ENCODE results near the gene PROX2. TPM values are rescaled to one million over a fixed set of nuclear protein-coding genes. Genes with fewer than 3 reads are reported as not detected.

PROX2 gene
- polyA plus RNA-seq, 3 donors = 0.03 TPM; not detected in 2

- no peak for TF ChIP-seq CTCF (IDR thresholded peaks at IDR 0.05)
- DNase-seq = no peak
- no peaks in the 10 kb centered on the region for H3K36me3 ChIP-seq (replicated peaks in 1 of 2; ENCODE audit: control insufficient read depth in 1 of 2, insufficient read depth in 2 of 2, low read length in 2 of 2)
- no peak overlapping the region for H3K4me3 ChIP-seq (replicated peaks in 1 of 3; ENCODE audit: low read depth in 2 of 3, low read length in 3 of 3)
- no peaks in the 10 kb centered on the region for H3K9me3 ChIP-seq (replicated peaks in 1 of 2; ENCODE audit: control insufficient read depth in 1 of 2, insufficient read depth in 1 of 2, low read length in 2 of 2)
- H3K4me1 ChIP-seq (ENCODE audit: control insufficient read depth in 1 of 2, insufficient read depth in 2 of 2, low read length in 2 of 2) = no peaks in the 10 kb centered on the region
- WGBS (ENCODE audit: insufficient coverage) = 80% methylated on average over 5 of the region's 7 CpGs
- Mint-ChIP-seq H3K4me1 (peaks cover 7% of the 10 kb centered on the region), H3K27me3 (ENCODE audit: low read depth in 3 of 3) (peaks cover 0 to 6% (median 0%) of the 10 kb centered on the region in 3 donors), H3K27ac (no peak overlapping the region), H3K36me3 (no peaks in the 10 kb centered on the region), H3K9me3 (no peaks in the 10 kb centered on the region), H3K4me3 (no peak overlapping the region)
- H3K27ac ChIP-seq (ENCODE audit: low read depth in 1 of 2, low read length in 2 of 2) = no peak overlapping the region
- H3K79me2 ChIP-seq (ENCODE audit: insufficient read depth, low read length) = no peaks in the 10 kb centered on the region
- H3K4me2 ChIP-seq (replicated peaks; ENCODE audit: extremely low read depth, low read length, poor library complexity, severe bottlenecking) = no peak overlapping the region
- H2AFZ ChIP-seq (ENCODE audit: insufficient read depth, low read depth, low read length, poor library complexity, severe bottlenecking) = no peak overlapping the region
- H4K20me1 ChIP-seq (ENCODE audit: insufficient read depth, low read length) = no peaks in the 10 kb centered on the region
- H3K9ac ChIP-seq (ENCODE audit: insufficient read depth, low read length, poor library complexity, severe bottlenecking) = no peak overlapping the region
- no peaks in the 10 kb centered on the region for H3K27me3 ChIP-seq (ENCODE audit: control insufficient read depth in 2 of 2, insufficient read depth in 2 of 2, low read length in 2 of 2)
- intact Hi-C loops (cut with micrococcal nuclease) = no loop called here
These were observed 20.9 kb downstream of the PROX2 start for GRCh38 chr14:74855021-74855420.

- no peak overlapping the region for H3K9ac ChIP-seq (ENCODE audit: insufficient read depth, low read length, poor library complexity, severe bottlenecking)
- peaks cover 0 to 6% (median 0%) of the 10 kb centered on the region in 3 donors for H3K27me3 Mint-ChIP-seq (ENCODE audit: low read depth in 3 of 3)
- H3K79me2 ChIP-seq (ENCODE audit: insufficient read depth, low read length) = no peaks in the 10 kb centered on the region
- intact Hi-C loops (cut with micrococcal nuclease) = no loop called here
- H3K4me2 ChIP-seq (replicated peaks; ENCODE audit: extremely low read depth, low read length, poor library complexity, severe bottlenecking) = no peak overlapping the region
- H3K27ac ChIP-seq (ENCODE audit: low read depth in 1 of 2, low read length in 2 of 2) = no peak overlapping the region
- no peaks in the 10 kb centered on the region for H3K36me3 Mint-ChIP-seq
- DNase-seq = no peak
- H2AFZ ChIP-seq (ENCODE audit: insufficient read depth, low read depth, low read length, poor library complexity, severe bottlenecking) = no peak overlapping the region
- no peak overlapping the region for H3K27ac Mint-ChIP-seq
- 78% methylated on average over 3 of the region's 4 CpGs for WGBS (ENCODE audit: insufficient coverage)
- H3K4me1 ChIP-seq (ENCODE audit: control insufficient read depth in 1 of 2, insufficient read depth in 2 of 2, low read length in 2 of 2) = no peaks in the 10 kb centered on the region
- no peaks in the 10 kb centered on the region for H3K27me3 ChIP-seq (ENCODE audit: control insufficient read depth in 2 of 2, insufficient read depth in 2 of 2, low read length in 2 of 2)
- peaks cover 7% of the 10 kb centered on the region for H3K4me1 Mint-ChIP-seq
- no peaks in the 10 kb centered on the region for H3K36me3 ChIP-seq (replicated peaks in 1 of 2; ENCODE audit: control insufficient read depth in 1 of 2, insufficient read depth in 2 of 2, low read length in 2 of 2)
- TF ChIP-seq CTCF (IDR thresholded peaks at IDR 0.05) = no peak
- no peaks in the 10 kb centered on the region for H3K9me3 Mint-ChIP-seq
- H3K9me3 ChIP-seq (replicated peaks in 1 of 2; ENCODE audit: control insufficient read depth in 1 of 2, insufficient read depth in 1 of 2, low read length in 2 of 2) = no peaks in the 10 kb centered on the region
- H3K4me3 ChIP-seq (replicated peaks in 1 of 3; ENCODE audit: low read depth in 2 of 3, low read length in 3 of 3) = no peak overlapping the region
- no peak overlapping the region for H3K4me3 Mint-ChIP-seq
- H4K20me1 ChIP-seq (ENCODE audit: insufficient read depth, low read length) = no peaks in the 10 kb centered on the region
These were observed 22.4 kb downstream of the PROX2 start for GRCh38 chr14:74853581-74853980.

Measured in CD14-positive monocyte (primary cell).